ENCODE results near the gene PTEN.

PTEN gene

DNA sequence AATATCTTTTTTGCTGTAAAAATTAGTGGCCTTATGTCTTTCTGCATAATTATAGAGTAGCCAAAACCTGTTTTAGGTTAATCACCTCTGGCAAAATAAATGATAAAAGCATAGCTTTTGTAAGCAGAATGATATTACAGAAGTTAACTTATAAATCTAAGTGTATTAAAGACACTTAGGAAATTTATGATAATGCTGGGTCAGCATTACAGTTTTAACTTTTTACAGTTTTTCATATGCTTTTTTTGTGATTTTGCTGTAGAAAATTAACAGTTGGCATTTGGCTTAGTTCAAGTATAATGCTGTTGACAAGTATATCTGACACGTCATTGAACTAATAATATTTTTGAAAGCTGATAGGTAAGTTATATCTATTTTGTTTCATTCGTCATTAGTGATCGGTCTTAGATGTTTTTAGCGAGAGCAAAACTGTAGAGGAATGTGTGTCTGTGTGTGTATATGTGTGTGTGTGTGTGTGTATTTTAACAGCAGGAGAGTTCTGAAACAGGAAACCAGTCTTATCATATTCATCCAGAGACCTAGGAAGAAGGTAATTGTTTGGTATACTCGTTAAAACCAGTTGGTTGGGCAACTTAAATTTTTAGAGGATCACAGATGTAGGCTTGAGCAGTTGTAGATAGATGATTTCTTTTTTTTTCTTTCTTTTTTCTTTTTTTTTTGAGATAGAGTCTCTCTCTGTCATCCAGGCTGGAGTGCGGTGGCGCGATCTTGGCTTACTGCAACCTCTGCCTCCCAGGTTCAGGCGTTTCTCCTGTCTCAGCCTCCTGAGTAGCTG lies 15.4 kb downstream of the PTEN start (continued):
- TF ChIP-seq, protein P1, sequence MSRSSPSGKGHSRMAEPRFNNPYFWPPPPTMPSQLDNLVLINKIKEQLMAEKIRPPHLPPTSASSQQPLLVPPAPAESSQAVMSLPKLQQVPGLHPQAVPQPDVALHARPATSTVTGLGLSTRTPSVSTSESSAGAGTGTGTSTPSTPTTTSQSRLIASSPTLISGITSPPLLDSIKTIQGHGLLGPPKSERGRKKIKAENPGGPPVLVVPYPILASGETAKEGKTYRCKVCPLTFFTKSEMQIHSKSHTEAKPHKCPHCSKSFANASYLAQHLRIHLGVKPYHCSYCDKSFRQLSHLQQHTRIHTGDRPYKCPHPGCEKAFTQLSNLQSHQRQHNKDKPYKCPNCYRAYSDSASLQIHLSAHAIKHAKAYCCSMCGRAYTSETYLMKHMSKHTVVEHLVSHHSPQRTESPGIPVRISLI (tag by site-specific recombination; IDR thresholded peaks at IDR 0.05): no peak
- no peak; the same call in 1 of the 2 replicates for TF ChIP-seq ZNF624 (tag by site-specific recombination; IDR thresholded peaks at IDR 0.05)
- TF ChIP-seq KLF1 (tag by site-specific recombination; IDR thresholded peaks at IDR 0.05): no peak
- no peak for TF ChIP-seq YY2 (tag by site-specific recombination; IDR thresholded peaks at IDR 0.05)
- TF ChIP-seq, protein P2, sequence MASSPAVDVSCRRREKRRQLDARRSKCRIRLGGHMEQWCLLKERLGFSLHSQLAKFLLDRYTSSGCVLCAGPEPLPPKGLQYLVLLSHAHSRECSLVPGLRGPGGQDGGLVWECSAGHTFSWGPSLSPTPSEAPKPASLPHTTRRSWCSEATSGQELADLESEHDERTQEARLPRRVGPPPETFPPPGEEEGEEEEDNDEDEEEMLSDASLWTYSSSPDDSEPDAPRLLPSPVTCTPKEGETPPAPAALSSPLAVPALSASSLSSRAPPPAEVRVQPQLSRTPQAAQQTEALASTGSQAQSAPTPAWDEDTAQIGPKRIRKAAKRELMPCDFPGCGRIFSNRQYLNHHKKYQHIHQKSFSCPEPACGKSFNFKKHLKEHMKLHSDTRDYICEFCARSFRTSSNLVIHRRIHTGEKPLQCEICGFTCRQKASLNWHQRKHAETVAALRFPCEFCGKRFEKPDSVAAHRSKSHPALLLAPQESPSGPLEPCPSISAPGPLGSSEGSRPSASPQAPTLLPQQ (tag by site-specific recombination; IDR thresholded peaks at IDR 0.05): peak; percentile 87
- peak; percentile 85 for TF ChIP-seq ZIC2 (tag by site-specific recombination; IDR thresholded peaks at IDR 0.05)
- no peak for TF ChIP-seq YY1 (tag by site-specific recombination; IDR thresholded peaks at IDR 0.05)
- TF ChIP-seq ZNF837 (tag by site-specific recombination; IDR thresholded peaks at IDR 0.05): no peak
- TF ChIP-seq, protein P3, sequence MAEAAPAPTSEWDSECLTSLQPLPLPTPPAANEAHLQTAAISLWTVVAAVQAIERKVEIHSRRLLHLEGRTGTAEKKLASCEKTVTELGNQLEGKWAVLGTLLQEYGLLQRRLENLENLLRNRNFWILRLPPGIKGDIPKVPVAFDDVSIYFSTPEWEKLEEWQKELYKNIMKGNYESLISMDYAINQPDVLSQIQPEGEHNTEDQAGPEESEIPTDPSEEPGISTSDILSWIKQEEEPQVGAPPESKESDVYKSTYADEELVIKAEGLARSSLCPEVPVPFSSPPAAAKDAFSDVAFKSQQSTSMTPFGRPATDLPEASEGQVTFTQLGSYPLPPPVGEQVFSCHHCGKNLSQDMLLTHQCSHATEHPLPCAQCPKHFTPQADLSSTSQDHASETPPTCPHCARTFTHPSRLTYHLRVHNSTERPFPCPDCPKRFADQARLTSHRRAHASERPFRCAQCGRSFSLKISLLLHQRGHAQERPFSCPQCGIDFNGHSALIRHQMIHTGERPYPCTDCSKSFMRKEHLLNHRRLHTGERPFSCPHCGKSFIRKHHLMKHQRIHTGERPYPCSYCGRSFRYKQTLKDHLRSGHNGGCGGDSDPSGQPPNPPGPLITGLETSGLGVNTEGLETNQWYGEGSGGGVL (tag by site-specific recombination; IDR thresholded peaks at IDR 0.05): peak; percentile 72
- TF ChIP-seq IKZF3 (tag by site-specific recombination; IDR thresholded peaks at IDR 0.05): peak; percentile 91
- TF ChIP-seq ZNF239 (tag by site-specific recombination; IDR thresholded peaks at IDR 0.05): no peak
- TF ChIP-seq ZNF473 (tag by site-specific recombination; IDR thresholded peaks at IDR 0.05): no peak
- no peak for TF ChIP-seq ZNF274 (IDR thresholded peaks at IDR 0.05; ENCODE audit: low read length)
- TF ChIP-seq ZNF274 (tag by site-specific recombination; IDR thresholded peaks at IDR 0.05; ENCODE audit: borderline replicate concordance): no peak
- TF ChIP-seq BCL11A (tag by site-specific recombination; IDR thresholded peaks at IDR 0.05; ENCODE audit: low read depth): peak; percentile 72; the same call in 1 of the 2 replicates
- TF ChIP-seq ZNF596 (tag by site-specific recombination; IDR thresholded peaks at IDR 0.05): no peak
- TF ChIP-seq ZNF510 (tag by site-specific recombination; IDR thresholded peaks at IDR 0.05; ENCODE audit: insufficient replicate concordance): no peak
- no peak for TF ChIP-seq MYNN (tag by site-specific recombination; IDR thresholded peaks at IDR 0.05; ENCODE audit: borderline replicate concordance)
- TF ChIP-seq SCRT1 (tag by site-specific recombination; IDR thresholded peaks at IDR 0.05; ENCODE audit: borderline replicate concordance): peak; percentile 75
- TF ChIP-seq, protein P4, sequence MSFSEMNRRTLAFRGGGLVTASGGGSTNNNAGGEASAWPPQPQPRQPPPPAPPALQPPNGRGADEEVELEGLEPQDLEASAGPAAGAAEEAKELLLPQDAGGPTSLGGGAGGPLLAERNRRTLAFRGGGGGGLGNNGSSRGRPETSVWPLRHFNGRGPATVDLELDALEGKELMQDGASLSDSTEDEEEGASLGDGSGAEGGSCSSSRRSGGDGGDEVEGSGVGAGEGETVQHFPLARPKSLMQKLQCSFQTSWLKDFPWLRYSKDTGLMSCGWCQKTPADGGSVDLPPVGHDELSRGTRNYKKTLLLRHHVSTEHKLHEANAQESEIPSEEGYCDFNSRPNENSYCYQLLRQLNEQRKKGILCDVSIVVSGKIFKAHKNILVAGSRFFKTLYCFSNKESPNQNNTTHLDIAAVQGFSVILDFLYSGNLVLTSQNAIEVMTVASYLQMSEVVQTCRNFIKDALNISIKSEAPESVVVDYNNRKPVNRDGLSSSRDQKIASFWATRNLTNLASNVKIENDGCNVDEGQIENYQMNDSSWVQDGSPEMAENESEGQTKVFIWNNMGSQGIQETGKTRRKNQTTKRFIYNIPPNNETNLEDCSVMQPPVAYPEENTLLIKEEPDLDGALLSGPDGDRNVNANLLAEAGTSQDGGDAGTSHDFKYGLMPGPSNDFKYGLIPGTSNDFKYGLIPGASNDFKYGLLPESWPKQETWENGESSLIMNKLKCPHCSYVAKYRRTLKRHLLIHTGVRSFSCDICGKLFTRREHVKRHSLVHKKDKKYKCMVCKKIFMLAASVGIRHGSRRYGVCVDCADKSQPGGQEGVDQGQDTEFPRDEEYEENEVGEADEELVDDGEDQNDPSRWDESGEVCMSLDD (tag by site-specific recombination; IDR thresholded peaks at IDR 0.05): no peak
- TF ChIP-seq, protein P5, sequence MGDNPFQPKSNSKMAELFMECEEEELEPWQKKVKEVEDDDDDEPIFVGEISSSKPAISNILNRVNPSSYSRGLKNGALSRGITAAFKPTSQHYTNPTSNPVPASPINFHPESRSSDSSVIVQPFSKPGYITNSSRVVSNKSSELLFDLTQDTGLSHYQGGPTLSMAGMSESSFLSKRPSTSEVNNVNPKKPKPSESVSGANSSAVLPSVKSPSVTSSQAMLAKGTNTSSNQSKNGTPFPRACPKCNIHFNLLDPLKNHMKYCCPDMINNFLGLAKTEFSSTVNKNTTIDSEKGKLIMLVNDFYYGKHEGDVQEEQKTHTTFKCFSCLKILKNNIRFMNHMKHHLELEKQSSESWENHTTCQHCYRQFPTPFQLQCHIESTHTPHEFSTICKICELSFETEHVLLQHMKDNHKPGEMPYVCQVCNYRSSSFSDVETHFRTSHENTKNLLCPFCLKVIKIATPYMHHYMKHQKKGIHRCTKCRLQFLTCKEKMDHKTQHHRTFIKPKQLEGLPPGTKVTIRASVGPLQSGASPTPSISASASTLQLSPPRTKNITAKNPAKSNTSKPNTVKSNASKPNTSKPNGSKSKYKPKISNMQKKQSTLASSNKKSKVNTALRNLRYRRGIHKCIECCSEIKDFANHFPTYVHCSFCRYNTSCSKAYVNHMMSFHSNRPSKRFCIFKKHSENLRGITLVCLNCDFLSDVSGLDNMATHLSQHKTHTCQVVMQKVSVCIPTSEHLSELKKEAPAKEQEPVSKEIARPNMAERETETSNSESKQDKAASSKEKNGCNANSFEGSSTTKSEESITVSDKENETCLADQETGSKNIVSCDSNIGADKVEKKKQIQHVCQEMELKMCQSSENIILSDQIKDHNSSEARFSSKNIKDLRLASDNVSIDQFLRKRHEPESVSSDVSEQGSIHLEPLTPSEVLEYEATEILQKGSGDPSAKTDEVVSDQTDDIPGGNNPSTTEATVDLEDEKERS (tag by site-specific recombination; IDR thresholded peaks at IDR 0.05): no peak
- no peak for TF ChIP-seq KLF16 (tag by site-specific recombination; IDR thresholded peaks at IDR 0.05)
- TF ChIP-seq, protein P6, sequence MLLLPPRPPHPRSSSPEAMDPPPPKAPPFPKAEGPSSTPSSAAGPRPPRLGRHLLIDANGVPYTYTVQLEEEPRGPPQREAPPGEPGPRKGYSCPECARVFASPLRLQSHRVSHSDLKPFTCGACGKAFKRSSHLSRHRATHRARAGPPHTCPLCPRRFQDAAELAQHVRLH (tag by site-specific recombination; IDR thresholded peaks at IDR 0.05): peak; percentile 98
- no peak for TF ChIP-seq ZNF416 (tag by site-specific recombination; IDR thresholded peaks at IDR 0.05)
- peak; percentile 75 for TF ChIP-seq ZNF629 (tag by site-specific recombination; IDR thresholded peaks at IDR 0.05)
- no peak for TF ChIP-seq ZNF112 (tag by site-specific recombination; IDR thresholded peaks at IDR 0.05)
- TF ChIP-seq EGR2 (tag by site-specific recombination; IDR thresholded peaks at IDR 0.05; ENCODE audit: low read depth): no peak
- no peak for TF ChIP-seq SP3 (tag by site-specific recombination; IDR thresholded peaks at IDR 0.05)

All from HEK293 (cell line).